ENCODE results near the gene TBCC.
"Not testable (repeated sequence)": the region's sequence is repeated elsewhere in the genome, so short reads cannot be mapped to it uniquely, and the experiment has no call there.

TBCC gene

GRCh38 chr6:42745640-42746462, at the start of gene TBCC:
Gene TBCC (minus strand): TSS chr6:42746103. CDS start chr6:42746073, 30 bp downstream.
- peak; percentile 94 for DNase-seq

- no peak for DNase-seq
These were observed 49.7 kb upstream of the TBCC start for GRCh38 chr6:42795651-42796050.

- DNase-seq: no peak
These were observed 45.9 kb upstream of the TBCC start for GRCh38 chr6:42791706-42792320.

- no peak for DNase-seq
These were observed 44.8 kb upstream of the TBCC start for GRCh38 chr6:42790549-42791181.

- DNase-seq: no peak
These were observed 42.8 kb upstream of the TBCC start for GRCh38 chr6:42788671-42789070.

GRCh38 chr6:42787063-42787472, 41.2 kb upstream of the TBCC start:
- no peak for DNase-seq

GRCh38 chr6:42786525-42786985, 40.7 kb upstream of the TBCC start:
- no peak for DNase-seq

- no peak for DNase-seq
These were observed 39.0 kb upstream of the TBCC start for GRCh38 chr6:42784717-42785498.

- DNase-seq: no peak
These were observed 38.2 kb upstream of the TBCC start for GRCh38 chr6:42783876-42784642.

GRCh38 chr6:42783177-42783875, 37.4 kb upstream of the TBCC start:
- no peak for DNase-seq

GRCh38 chr6:42782689-42783176, 36.8 kb upstream of the TBCC start:
- DNase-seq: peak; percentile 23

GRCh38 chr6:42781796-42782688, 36.1 kb upstream of the TBCC start, which contains the start of gene BICRAL:
Gene BICRAL (plus strand): TSS chr6:42782052. CDS start chr6:42822023, 39,971 bp downstream.
- DNase-seq: peak; percentile 32

GRCh38 chr6:42781546-42781795, 35.6 kb upstream of the TBCC start:
- no peak for DNase-seq

GRCh38 chr6:42779521-42779920, 33.6 kb upstream of the TBCC start:
- DNase-seq: no peak

GRCh38 chr6:42778122-42778521, 32.2 kb upstream of the TBCC start:
- no peak for DNase-seq

- DNase-seq: no peak
These were observed 31.4 kb upstream of the TBCC start for GRCh38 chr6:42777126-42777822.

GRCh38 chr6:42774821-42775487, 29.1 kb upstream of the TBCC start:
- DNase-seq: not testable (repeated sequence)

GRCh38 chr6:42774201-42774600, 28.3 kb upstream of the TBCC start:
- no peak for DNase-seq

GRCh38 chr6:42771741-42772100, 25.8 kb upstream of the TBCC start:
- DNase-seq: no peak
